Heart left ventricle (tissue), 16 donors: Measurements from ENCODE around the gene SNX11. TPM values are rescaled to one million over a fixed set of nuclear protein-coding genes. Genes with fewer than 3 reads are reported as not detected.

Experiments
- ATAC-seq, 4 donors: fragments of 200-7000 bp; cut with Tn5 transposase; one replicate each; pipeline ENCODE4 v1.9.1; 2020 to 2022; ENCODE audit warnings: moderate library complexity in 4 of 4, mild to moderate bottlenecking in 3 of 4, moderate number of reproducible peaks in 1 of 4
- DNase-seq, 5 donors: peaks; one replicate each; pipeline ENCODE4 v3.0.0-alpha.2; 2020
- H3K27ac ChIP-seq, 12 donors: fragments of 200-600 bp; sonication (generic) in 4 of 12; one replicate each; pipeline versions ENCODE4 v1.5.0 to v1.8.0; 2016 to 2022; ENCODE audit warnings: mild to moderate bottlenecking in 2 of 12
- H3K27me3 ChIP-seq, 9 donors: fragments of 200-600 bp; sonication (generic) in 2 of 9; one replicate each; pipeline versions ENCODE4 v1.5.1 to v1.8.0; 2016 to 2022; ENCODE audit warnings: mild to moderate bottlenecking in 3 of 9
- H3K36me3 ChIP-seq, 9 donors: fragments of 200-600 bp; sonication (generic) in 2 of 9; one replicate each; pipeline versions ENCODE4 v1.5.0 to v1.8.0; 2018 to 2022; ENCODE audit warnings: mild to moderate bottlenecking in 2 of 9
- H3K4me1 ChIP-seq, 12 donors: fragments of 200-600 bp; sonication (generic) in 4 of 12; one replicate each; pipeline versions ENCODE4 v1.5.0 to v1.8.0; 2016 to 2022; ENCODE audit warnings: mild to moderate bottlenecking in 3 of 12
- H3K4me3 ChIP-seq, 12 donors: fragments of 200-600 bp; sonication (generic) in 4 of 12; one replicate each; pipeline versions ENCODE4 v1.5.0 to v1.8.0; 2017 to 2022; ENCODE audit warnings: mild to moderate bottlenecking in 9 of 12, moderate library complexity in 4 of 12
- H3K9me3 ChIP-seq, 12 donors: fragments of 200-600 bp; sonication (generic) in 4 of 12; one replicate each; pipeline versions ENCODE4 v1.5.0 to v1.8.0; 2016 to 2022; ENCODE audit warnings: mild to moderate bottlenecking in 1 of 12
- POLR2A ChIP-seq, 2 donors: fragments of 450-650 bp; IDR thresholded peaks; one replicate each; pipeline ENCODE4 v1.6.1; 2017; ENCODE audit warnings: antibody characterized with exemption in 2 of 2, mild to moderate bottlenecking in 2 of 2, moderate library complexity in 2 of 2
- WGBS, 4 donors: extraction: QIAGEN DNeasy Blood & Tissue Kit in 2 of 4; methylation state at CpG; one replicate each; pipeline versions ENCODE4 v1.1.5 to v1.1.7; 2013 to 2018; 5-methylcytosine and 5-hydroxymethylcytosine counted together
- intact Hi-C, 10 donors: fragments of 100-400 bp; cut with DNase I; formaldehyde crosslinking; loops; one replicate each; pipeline versions ENCODE4 v1.11.1 to v1.14.2; 2022
- long read RNA-seq, 3 donors: library from polyadenylated mRNA; unstranded; transcript quantifications; one replicate each; pipeline ENCODE4 v2.0.0, GENCODE V29; 2020 to 2021
- polyA plus RNA-seq, 2 donors: library from polyadenylated mRNA; stranded (reverse); fragments of 200-250 nt; gene quantifications; one replicate each; pipeline ENCODE4 v1.2.3, GENCODE V29; 2013
- total RNA-seq, 9 donors: library from RNA; depleted of rRNA in 2 of 9; stranded (reverse); fragments of >200 nt in 2 of 9; fragmentation: NEBNext Ultra II Directional in 3 of 9; extraction: Animal tissue kit (Norgen Biotek cat#: 25700) in 3 of 9; gene quantifications; one replicate each; pipeline versions ENCODE4 v1.1.0 to v1.2.4, GENCODE V29; 2016 to 2023
- TF ChIP-seq, protein P1 (sequence below), 12 donors: fragments of 200-600 bp; sonication (generic) in 4 of 12; IDR thresholded peaks; one replicate each; pipeline versions ENCODE4 v1.5.0 to v1.8.0; 2018 to 2022; ENCODE audit warnings: antibody characterized with exemption in 12 of 12, mild to moderate bottlenecking in 5 of 12
- donor health status: ischemic (EF 13 %, LVEDD 7.1; RV severe dilation, severe dysfunction).
- donor health status: healthy with polysubstance abuse.
- donor health status: DM: no; HTN: yes; CAD: no.
- donor health status: DM: no; HTN: no; CAD: no.
- donor health status: ischemic (EF 25% LVEDD 6.9; RV normal size, moderate dysfunction).
- donor health status: ischemic (EF 25% LVEDD 5.7; RV mildly dilated, moderate dysfunction).
- donor health status: healthy.
- donor health status: DM: yes; HTN: yes; CAD: no.
- donor health status: ischemic (EF 35%, LVEDD 5.7; RV mildly dilated, moderate dysfunction).
- donor health status: nonischemic (EF 11% LVEDD 7.7; RV severe dilation, severe dysfunction).
- donor health status: DM: yes; HTN: yes; CAD: no.
- donor health status: PGD.
- donor health status: ischemic (EF 29% LVEDD 5.4; RV normal size, mild dysfunction).
- donor health status: nonischemic (EF 23%, LVEDD 6.1; RV moderate dilation, normal function).

SNX11 gene, protein sequence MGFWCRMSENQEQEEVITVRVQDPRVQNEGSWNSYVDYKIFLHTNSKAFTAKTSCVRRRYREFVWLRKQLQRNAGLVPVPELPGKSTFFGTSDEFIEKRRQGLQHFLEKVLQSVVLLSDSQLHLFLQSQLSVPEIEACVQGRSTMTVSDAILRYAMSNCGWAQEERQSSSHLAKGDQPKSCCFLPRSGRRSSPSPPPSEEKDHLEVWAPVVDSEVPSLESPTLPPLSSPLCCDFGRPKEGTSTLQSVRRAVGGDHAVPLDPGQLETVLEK
- total RNA-seq (10 to 100 TPM in 7 of 9 donors, 1 to 10 TPM in 2; 8.5 to 25.0 (median 11.3) TPM), polyA plus RNA-seq (10 to 100 TPM in 1 of 2 donors, 1 to 10 TPM in 1; 5.2 to 30.8 TPM)
- long read RNA-seq, donor 1, transcript SNX11-201 (7 exons, 2,315 nt): major isoform, 16 of 21 reads
- long read RNA-seq, donor 1, partial matches to known transcripts: 0 of 21 reads
- long read RNA-seq, donor 1, other reads (novel, unspliced or antisense): 3 of 21 reads
- long read RNA-seq, donor 2, transcript SNX11-210 (7 exons, 1,282 nt): minor isoform, 5 of 50 reads
- long read RNA-seq, donor 2, transcript SNX11-201 (7 exons, 2,315 nt): major isoform, 34 of 50 reads
- long read RNA-seq, donor 2, partial matches to known transcripts: 1 of 50 reads
- long read RNA-seq, donor 2, other reads (novel, unspliced or antisense): 6 of 50 reads
- long read RNA-seq, donor 3, transcript SNX11-201 (7 exons, 2,315 nt): major isoform, 15 of 21 reads
- long read RNA-seq, donor 3, partial matches to known transcripts: 1 of 21 reads
- long read RNA-seq, donor 3, other reads (novel, unspliced or antisense): 4 of 21 reads

DNA sequence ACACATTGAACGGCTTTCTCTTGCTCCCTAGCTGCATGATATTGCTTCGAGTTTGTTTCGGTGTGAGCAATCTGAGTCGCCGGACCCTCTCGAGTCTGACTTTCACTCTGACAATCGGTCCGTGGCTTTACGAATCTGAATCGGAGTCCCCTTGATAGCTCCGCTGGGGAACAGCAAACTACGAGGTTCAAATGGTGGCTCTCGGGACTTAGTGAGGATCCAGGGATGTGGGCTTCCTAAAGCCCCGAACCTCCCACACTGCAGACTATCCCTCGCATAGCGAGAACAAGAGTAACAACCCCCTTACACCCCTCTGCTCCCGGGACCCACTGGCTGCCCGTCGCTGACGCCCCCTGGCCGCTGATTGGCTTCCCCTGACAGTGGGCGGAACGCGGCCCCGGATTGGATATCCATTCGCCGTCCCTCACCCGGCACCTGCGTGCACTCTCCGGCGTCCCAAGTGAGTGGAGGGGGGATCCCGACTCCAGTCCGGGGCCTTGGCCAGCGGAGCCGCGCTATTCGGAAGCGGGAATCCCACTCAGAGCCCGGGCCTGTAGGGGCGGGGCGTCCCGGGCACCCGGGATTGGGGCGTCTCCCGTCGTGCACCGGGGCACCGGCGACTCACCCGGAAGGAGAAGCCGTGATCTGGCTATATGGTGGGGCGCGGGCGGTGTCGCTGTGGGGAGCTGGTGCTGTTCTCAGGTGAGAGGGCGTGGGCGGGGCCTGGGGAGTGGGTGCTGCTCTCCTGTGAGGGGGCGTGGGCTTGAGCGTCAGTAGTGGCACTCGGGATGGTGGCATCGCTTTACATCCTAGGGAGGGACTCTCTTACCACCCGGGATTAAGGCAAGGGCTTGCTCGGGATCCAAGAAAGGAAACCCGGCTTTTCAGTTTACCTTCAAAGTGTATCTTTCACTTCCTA, at the start of gene SNX11:
TSS of gene SNX11 (plus strand) at position 630 of the 919 bp plus-strand sequence. CDS start 4,278 bp downstream, outside the sequence.
- H3K27me3 ChIP-seq: no peaks in the 10 kb centered on the region
- H3K4me3 ChIP-seq: peak within 1 kb of the TSS; percentile 73 to 97 (median 88)
- H3K27ac ChIP-seq: peak within 1 kb of the TSS; percentile 86 to 98 (median 96)
- ATAC-seq (peak; percentile 97 to 99 (median 98)), DNase-seq (peak; percentile 90 to 95 (median 94))
- 0 to 1% (median 0%) methylated on average over 19 to 64 of the region's 64 CpGs for WGBS, 4 donors
- TF ChIP-seq, protein P1, sequence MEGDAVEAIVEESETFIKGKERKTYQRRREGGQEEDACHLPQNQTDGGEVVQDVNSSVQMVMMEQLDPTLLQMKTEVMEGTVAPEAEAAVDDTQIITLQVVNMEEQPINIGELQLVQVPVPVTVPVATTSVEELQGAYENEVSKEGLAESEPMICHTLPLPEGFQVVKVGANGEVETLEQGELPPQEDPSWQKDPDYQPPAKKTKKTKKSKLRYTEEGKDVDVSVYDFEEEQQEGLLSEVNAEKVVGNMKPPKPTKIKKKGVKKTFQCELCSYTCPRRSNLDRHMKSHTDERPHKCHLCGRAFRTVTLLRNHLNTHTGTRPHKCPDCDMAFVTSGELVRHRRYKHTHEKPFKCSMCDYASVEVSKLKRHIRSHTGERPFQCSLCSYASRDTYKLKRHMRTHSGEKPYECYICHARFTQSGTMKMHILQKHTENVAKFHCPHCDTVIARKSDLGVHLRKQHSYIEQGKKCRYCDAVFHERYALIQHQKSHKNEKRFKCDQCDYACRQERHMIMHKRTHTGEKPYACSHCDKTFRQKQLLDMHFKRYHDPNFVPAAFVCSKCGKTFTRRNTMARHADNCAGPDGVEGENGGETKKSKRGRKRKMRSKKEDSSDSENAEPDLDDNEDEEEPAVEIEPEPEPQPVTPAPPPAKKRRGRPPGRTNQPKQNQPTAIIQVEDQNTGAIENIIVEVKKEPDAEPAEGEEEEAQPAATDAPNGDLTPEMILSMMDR (IDR thresholded peaks at IDR 0.05): peak in 4 of 12 donors; percentile 35 to 57 (median 40)
- TF ChIP-seq POLR2A (IDR thresholded peaks at IDR 0.05): peak in 1 of 2 donors; percentile 81
- peaks cover 0 to 1% (median 0%) of the 10 kb centered on the region in 9 donors for H3K36me3 ChIP-seq
- H3K9me3 ChIP-seq: peaks cover 0 to 5% (median 0%) of the 10 kb centered on the region in 12 donors
- peaks cover 0 to 55% (median 22%) of the 10 kb centered on the region in 12 donors for H3K4me1 ChIP-seq
- intact Hi-C loops: no loop called here

DNA sequence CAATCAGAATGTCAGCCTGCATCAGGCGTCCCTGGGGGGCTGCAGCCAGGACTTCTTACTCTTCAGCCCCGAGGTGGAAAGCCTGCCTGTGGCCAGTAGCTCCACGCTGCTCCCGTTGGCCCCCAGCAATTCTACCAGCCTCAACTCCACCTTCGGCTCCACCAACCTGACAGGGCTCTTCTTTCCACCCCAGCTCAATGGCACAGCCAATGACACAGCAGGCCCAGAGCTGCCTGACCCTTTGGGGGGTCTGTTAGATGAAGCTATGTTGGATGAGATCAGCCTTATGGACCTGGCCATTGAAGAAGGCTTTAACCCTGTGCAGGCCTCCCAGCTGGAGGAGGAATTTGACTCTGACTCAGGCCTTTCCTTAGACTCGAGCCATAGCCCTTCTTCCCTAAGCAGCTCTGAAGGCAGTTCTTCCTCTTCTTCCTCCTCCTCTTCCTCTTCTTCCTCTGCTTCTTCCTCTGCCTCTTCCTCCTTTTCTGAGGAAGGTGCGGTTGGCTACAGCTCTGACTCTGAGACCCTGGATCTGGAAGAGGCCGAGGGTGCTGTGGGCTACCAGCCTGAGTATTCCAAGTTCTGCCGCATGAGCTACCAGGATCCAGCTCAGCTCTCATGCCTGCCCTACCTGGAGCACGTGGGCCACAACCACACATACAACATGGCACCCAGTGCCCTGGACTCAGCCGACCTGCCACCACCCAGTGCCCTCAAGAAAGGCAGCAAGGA, 49.0 kb upstream of the SNX11 start:
- WGBS, 4 donors: 73 to 82% (median 79%) methylated on average over 11 of the region's 11 CpGs
- no peak for TF ChIP-seq POLR2A (IDR thresholded peaks at IDR 0.05)
- TF ChIP-seq, protein P1 (IDR thresholded peaks at IDR 0.05): no peak
- intact Hi-C loops: no loop called here
- Histone ChIP-seq H3K9me3 (no peaks in the 10 kb centered on the region), H3K4me3 (no peak overlapping the region), H3K27ac (peak overlapping the region in 3 of 12 donors; percentile 25 to 52 (median 50)), H3K36me3 (peaks cover 3 to 92% (median 81%) of the 10 kb centered on the region in 9 donors), H3K27me3 (no peaks in the 10 kb centered on the region), H3K4me1 (peaks cover 7 to 76% (median 51%) of the 10 kb centered on the region in 12 donors)
- ATAC-seq (no peak), DNase-seq (no peak)

DNA sequence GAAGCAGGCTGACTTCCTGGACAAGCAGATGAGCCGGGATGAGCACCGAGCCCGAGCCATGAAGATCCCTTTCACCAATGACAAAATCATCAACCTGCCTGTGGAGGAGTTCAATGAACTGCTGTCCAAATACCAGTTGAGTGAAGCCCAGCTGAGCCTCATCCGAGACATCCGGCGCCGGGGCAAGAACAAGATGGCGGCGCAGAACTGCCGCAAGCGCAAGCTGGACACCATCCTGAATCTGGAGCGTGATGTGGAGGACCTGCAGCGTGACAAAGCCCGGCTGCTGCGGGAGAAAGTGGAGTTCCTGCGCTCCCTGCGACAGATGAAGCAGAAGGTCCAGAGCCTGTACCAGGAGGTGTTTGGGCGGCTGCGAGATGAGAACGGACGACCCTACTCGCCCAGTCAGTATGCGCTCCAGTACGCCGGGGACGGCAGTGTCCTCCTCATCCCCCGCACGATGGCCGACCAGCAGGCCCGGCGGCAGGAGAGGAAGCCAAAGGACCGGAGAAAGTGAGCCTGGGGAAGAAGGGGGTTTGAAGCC, 48.4 kb upstream of the SNX11 start:
- Histone ChIP-seq H3K4me3 (no peak overlapping the region), H3K9me3 (no peaks in the 10 kb centered on the region), H3K27ac (peak overlapping the region in 2 of 12 donors; percentile 24 to 34), H3K36me3 (peaks cover 3 to 94% (median 88%) of the 10 kb centered on the region in 9 donors), H3K4me1 (peaks cover 7 to 76% (median 45%) of the 10 kb centered on the region in 12 donors), H3K27me3 (no peaks in the 10 kb centered on the region)
- DNase-seq (no peak), ATAC-seq (no peak)
- intact Hi-C loops: no loop called here
- 88 to 92% (median 90%) methylated on average over 28 to 32 of the region's 32 CpGs for WGBS, 4 donors
- no peak for TF ChIP-seq POLR2A (IDR thresholded peaks at IDR 0.05)
- TF ChIP-seq, protein P1 (IDR thresholded peaks at IDR 0.05): no peak
